HG02870 (cell line): ENCODE measurements around the gene DDX1.
"Not testable (repeated sequence)": the region's sequence is repeated elsewhere in the genome, so short reads cannot be mapped to it uniquely, and the experiment has no call there.

Source experiments
- ATAC-seq: cut with Tn5 transposase; IDR thresholded peaks from one replicate; pipeline ENCODE4 v1.9.1; 2021; ENCODE audit warnings: mild to moderate bottlenecking, moderate library complexity; ENCODE audit not compliant: unreplicated experiment

DDX1 gene

GRCh38 chr2:15594291-15595256 lies 2.9 kb downstream of the DDX1 start:
- ATAC-seq = no peak

- ATAC-seq = no peak
Measured at GRCh38 chr2:15595342-15595905, 3.8 kb downstream of the DDX1 start.

GRCh38 chr2:15595936-15596335 lies 4.3 kb downstream of the DDX1 start:
- no peak for ATAC-seq

GRCh38 chr2:15596350-15596749 lies 4.7 kb downstream of the DDX1 start:
- no peak for ATAC-seq

DNA sequence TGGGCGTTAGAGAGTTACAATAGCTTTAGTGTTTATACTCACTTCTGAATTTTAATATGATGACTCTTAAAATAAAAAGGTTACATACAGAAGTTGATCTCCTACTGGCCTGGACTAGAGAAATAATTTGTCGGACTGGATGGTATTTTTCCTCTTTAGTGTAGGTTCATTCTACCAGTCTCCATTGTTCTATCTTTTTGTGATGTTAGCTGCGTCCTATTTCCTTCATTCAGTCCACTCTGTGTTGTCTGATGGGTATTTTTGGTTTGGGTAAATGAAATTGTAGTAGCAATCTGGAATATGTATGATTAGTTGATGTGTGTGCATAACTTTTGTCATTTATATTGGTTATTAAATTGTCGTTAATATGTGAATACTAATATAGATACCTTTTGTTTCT lies 5.3 kb downstream of the DDX1 start:
- no peak for ATAC-seq

DNA sequence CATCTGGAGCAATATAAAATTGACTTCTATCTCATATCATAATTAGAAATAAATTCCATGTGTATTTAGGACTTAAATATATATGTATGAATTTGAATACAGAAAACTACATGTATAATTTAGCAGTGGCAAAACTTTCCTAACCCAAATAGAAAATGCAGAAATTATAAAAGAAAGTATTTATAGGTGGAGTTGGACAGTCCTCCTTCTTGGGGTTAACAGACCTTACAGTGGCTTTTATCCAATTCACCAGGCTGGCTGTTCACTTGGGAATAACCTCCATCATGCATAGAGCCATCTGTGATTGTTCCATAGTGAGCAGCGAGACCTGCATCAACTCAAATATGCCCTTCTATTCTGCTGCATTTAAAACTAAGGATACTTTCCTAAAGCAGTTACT lies 8.3 kb downstream of the DDX1 start:
- ATAC-seq = no peak

GRCh38 chr2:15601681-15602080 lies 10.0 kb downstream of the DDX1 start:
- no peak for ATAC-seq

DNA sequence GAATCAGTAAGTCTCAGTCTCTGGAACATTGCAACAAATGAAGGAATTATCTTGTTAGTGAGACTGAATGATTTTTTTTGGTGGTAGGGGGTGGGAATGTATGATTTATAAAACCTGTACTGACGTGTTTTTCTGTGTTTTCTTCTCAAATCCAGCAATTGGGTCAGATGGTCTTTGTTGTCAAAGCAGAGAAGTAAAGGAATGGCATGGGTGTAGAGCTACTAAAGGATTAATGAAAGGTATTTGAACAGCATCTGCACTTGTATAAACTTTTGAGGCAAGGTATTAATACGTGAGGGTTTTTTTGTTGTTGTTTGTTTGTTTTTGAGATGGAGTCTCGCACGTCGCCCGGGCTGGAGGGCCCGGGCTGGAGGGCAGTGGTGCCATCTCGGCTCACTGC lies 10.7 kb downstream of the DDX1 start:
- ATAC-seq = no peak

DNA sequence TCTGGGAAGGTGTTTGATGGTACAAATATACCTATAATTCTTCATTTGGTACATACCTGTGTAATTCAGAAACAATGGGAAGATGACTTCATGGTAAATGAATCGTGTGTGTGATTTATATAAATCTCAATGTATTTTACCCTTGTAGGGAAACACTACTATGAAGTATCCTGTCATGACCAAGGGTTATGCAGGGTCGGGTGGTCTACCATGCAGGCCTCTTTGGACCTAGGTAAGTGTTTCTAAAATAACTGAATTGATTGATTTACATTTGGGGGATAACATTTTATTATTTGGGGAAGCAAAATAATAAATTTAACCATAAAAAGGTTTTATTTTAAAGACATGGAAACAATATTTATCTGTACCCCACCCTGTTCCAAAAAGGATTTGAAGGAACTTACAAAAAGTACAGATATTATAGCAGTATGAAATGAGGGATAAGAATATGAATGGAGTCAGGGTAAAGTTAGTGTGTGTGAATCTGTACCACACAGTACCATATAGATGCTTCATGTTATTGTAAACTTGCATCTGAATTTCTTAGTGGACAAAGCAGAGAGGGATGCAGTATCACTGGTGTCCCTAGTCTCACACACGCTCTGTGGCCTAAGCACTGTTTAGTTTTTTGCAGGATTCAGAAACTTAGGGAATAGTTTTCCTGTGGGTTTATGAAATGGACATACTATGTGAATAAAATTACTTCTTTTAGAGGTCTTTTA lies 11.5 kb downstream of the DDX1 start:
- ATAC-seq = no peak

DNA sequence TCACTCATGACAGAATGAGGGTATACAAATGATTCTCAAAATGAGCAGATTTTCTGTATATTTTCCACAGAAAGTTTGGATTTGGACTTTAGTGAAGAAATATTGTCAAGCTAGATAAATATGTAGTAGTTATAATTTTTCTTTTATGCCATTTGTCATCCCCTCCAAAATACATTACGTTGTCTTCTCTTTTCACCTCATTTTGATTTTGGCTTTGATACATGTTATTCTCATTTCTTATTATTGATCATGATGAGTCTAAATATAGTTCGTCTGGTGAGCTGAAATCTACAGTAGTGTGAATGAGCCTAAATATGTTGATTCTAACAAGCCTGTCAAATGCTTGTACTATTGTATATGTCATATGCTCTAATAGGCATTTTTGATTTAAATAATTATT lies 12.3 kb downstream of the DDX1 start:
- no peak for ATAC-seq

DNA sequence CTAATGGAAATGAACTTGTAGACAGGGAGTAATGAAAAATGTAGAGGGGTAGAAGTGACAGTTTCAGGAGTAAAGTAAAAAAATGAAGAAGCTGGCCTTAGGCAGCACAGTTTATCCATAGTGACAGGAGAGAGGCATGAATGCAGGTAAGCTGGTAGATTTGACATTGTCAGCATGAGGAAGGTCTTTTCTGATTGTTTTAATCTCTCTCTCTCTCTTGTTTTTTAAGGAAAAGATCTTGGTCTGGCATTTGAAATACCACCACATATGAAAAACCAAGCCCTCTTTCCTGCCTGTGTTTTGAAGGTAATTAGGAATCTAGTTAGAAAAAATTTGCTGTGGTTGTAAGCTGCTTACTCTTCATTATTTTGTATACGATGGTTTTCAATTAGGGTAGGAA lies 14.1 kb downstream of the DDX1 start:
- no peak for ATAC-seq

DNA sequence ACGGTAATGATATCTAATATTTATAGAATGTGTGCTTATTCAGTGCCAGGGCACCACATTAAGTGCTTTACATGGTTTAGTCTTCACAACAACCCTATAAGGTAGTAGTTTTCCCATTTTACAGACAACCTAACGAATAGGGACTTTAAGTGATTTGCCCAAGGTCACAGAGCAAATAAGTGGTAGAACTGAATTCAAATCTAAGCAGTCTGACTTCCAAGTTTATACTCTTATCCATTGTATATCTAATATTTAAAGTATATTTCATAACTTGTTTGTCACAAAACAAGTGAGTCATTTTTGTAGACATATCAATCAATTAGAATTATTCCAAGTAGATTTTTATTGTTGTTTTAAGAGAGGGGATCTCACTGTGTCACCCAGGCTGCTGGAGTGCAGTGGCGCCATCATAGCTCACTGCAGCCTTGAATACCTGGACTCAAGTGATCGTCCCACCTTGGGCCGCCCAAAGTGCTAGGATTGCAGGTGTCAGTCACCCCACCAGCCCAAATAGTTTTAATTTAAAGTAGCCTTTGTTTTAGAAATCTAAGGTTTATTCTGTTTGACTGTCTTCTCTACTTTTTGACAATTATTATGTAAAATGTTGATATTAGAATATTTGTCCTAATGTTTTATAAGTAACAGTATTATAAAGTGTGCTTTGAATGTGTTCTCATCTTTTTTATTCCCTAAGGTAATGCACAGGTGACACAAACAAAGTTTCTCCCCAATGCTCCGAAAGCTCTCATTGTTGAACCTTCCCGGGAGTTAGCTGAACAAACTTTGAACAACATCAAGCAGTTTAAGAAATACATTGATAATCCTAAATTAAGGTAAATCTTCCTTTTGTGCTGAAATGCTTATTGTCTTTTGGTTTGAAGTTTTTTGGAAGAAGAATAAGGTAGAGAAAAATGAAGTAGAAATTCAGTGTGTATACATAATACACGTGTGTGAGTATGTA lies 15.1 kb downstream of the DDX1 start:
- no peak for ATAC-seq

GRCh38 chr2:15607709-15608391 lies 16.2 kb downstream of the DDX1 start:
- no peak for ATAC-seq

GRCh38 chr2:15608392-15608761 lies 16.7 kb downstream of the DDX1 start:
- no peak for ATAC-seq

DNA sequence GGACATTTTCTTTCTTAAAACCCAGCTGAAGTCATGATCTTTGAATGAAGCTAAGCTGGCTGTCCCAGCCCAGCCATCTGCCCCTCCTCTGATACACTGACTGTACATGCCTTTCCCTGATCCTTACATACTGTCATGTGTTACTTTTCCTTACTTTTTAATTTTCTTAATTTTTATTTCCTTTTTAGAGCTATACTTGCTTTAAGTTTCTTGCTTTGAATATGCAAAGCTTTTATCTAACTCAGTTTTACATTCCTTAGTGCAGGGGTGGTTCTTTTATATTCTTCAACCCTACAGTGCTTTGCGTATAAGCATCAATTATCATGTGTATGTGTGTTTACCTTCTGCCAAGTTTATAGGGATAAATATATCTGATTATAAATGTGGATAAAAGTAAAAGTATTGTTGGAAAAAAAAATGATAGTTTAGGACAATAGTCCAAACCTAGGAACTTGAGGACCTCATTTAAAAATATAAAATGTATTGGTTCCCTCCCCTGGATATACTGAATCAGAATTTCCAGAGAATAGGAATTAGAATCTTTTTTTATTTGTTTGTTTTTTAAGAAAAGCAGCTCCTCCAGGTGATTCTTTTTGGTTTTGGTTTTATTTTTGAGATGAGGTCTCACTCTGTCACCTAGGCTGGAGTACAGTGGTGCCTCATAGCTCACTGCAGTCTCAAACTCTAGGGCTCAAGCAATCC lies 17.8 kb downstream of the DDX1 start:
- no peak for ATAC-seq

- ATAC-seq = no peak
Measured at GRCh38 chr2:15610430-15610952, 18.8 kb downstream of the DDX1 start.

DNA sequence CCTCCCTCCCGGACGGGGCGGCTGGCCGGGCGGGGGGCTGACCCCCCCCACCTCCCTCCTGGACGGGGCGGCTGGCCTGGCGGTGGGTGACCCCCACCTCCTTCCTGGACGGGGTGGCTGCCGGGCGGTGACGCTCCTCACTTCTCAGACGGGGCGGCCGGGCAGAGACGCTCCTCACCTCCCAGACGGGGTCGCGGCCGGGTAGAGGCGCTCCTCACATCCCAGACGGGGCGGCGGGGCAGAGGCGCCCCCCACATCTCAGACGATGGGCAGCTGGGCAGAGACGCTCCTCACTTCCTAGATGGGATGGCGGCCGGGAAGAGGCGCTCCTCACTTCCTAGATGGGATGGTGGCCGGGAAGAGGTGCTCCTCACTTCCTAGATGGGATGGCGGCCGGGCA lies 20.4 kb downstream of the DDX1 start:
- ATAC-seq = not testable (repeated sequence)

GRCh38 chr2:15613736-15614429 lies 22.2 kb downstream of the DDX1 start:
- ATAC-seq = no peak
